HFFc6 (cell line): Measurements from ENCODE around the gene SLIT1. TPM values are rescaled to one million over a fixed set of nuclear protein-coding genes. Genes with fewer than 3 reads are reported as not detected.

Source experiments
- DNase-seq: peaks from one replicate; pipeline ENCODE4 v3.0.0-alpha.2; 2018
- H3K27ac Mint-ChIP-seq: 2 replicates; pipeline ENCODE4 v1.8.0; 2020; ENCODE audit warnings: mild to moderate bottlenecking, mixed read lengths
- H3K27me3 Mint-ChIP-seq: 2 replicates; pipeline ENCODE4 v1.8.0; 2021; ENCODE audit warnings: mild to moderate bottlenecking, moderate library complexity, mixed read lengths; ENCODE audit not compliant: insufficient read depth
- H3K36me3 Mint-ChIP-seq: 2 replicates; pipeline ENCODE4 v1.8.0; 2021; ENCODE audit warnings: low read depth, mixed read lengths
- H3K4me1 Mint-ChIP-seq: 2 replicates; pipeline ENCODE4 v1.8.0; 2020; ENCODE audit warnings: low read depth, mixed read lengths
- H3K4me3 Mint-ChIP-seq: 2 replicates; pipeline ENCODE4 v1.8.0; 2020; ENCODE audit warnings: mild to moderate bottlenecking, moderate library complexity, mixed read lengths
- H3K9me3 Mint-ChIP-seq: 2 replicates; pipeline ENCODE4 v1.8.0; 2020; ENCODE audit warnings: mild to moderate bottlenecking, mixed read lengths
- CTCF ChIP-seq: fragments of 200-600 bp; sonication (generic); IDR thresholded peaks from 2 replicates; pipeline ENCODE4 v1.5.0; 2021; ENCODE audit warnings: antibody characterized with exemption, mild to moderate bottlenecking
- total RNA-seq, 6 experiments: library from RNA; stranded (reverse); fragmentation: NEBNext Ultra II Directional; extraction: Animal tissue kit (Norgen Biotek cat#: 25700); gene quantifications; 2 replicates in 1 of 6; 3 replicates in 5 of 6; pipeline ENCODE4 v1.2.3, GENCODE V29; 2021

SLIT1 gene
- total RNA-seq, 6 experiments from 2014 or later: 0.05 TPM; not detected in 5

DNA sequence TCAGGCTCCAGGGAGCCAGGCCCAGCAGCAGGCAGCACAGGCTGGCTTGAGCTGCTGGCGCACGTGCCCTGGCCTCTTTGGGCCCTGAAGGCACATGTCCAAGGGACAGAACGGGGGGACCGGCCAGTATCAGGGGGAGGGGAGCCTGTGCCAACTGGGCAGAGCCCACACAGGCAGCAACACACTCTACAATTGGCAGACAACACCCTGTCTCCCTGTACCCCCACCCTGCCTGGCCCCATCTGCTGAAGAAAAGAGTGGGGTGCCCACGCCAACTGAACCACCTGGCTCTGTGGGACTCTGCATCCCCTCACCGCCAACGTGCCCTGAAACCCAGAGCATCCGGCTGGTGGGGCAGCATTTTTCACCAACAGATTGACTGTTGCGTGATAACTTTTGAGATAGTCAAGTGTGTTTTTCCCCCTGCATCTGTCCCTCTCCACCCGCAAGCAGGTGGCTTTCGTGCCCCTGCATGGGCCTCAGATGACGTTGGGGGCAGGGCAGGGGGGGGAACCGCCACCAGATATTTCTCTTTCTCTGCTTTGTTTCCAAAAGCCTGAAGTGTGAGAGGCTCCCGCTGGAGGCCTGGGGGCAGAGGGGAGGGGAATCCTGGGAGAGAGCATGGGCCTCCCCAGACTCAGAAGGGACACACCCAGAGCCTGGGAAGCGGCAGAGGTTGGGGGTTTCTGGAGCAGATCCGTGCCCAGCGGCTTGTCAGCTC lies 21.8 kb downstream of the SLIT1 start:
- H3K4me3 Mint-ChIP-seq: no peak overlapping the region
- no peak for TF ChIP-seq CTCF
- H3K4me1 Mint-ChIP-seq: no peaks in the 10 kb centered on the region
- no peak for DNase-seq
- H3K36me3 Mint-ChIP-seq: no peaks in the 10 kb centered on the region
- H3K27ac Mint-ChIP-seq: no peak overlapping the region
- H3K9me3 Mint-ChIP-seq: no peaks in the 10 kb centered on the region
- H3K27me3 Mint-ChIP-seq: peaks cover 38% of the 10 kb centered on the region

- no peak for DNase-seq
- H3K27me3 Mint-ChIP-seq: peaks cover 42% of the 10 kb centered on the region
- H3K4me1 Mint-ChIP-seq: no peaks in the 10 kb centered on the region
- no peaks in the 10 kb centered on the region for H3K36me3 Mint-ChIP-seq
- TF ChIP-seq CTCF: no peak
- H3K4me3 Mint-ChIP-seq: no peak overlapping the region
- H3K27ac Mint-ChIP-seq: no peak overlapping the region
- H3K9me3 Mint-ChIP-seq: no peaks in the 10 kb centered on the region
Measured at GRCh38 chr10:97163181-97163580, 22.6 kb downstream of the SLIT1 start.

- Mint-ChIP-seq H3K4me1 (no peaks in the 10 kb centered on the region), H3K27me3 (peaks cover 28% of the 10 kb centered on the region), H3K36me3 (no peaks in the 10 kb centered on the region), H3K4me3 (no peak overlapping the region), H3K9me3 (no peaks in the 10 kb centered on the region), H3K27ac (no peak overlapping the region)
- TF ChIP-seq CTCF: no peak
- DNase-seq: no peak
Measured at GRCh38 chr10:97159646-97160305, 26.0 kb downstream of the SLIT1 start.

DNA sequence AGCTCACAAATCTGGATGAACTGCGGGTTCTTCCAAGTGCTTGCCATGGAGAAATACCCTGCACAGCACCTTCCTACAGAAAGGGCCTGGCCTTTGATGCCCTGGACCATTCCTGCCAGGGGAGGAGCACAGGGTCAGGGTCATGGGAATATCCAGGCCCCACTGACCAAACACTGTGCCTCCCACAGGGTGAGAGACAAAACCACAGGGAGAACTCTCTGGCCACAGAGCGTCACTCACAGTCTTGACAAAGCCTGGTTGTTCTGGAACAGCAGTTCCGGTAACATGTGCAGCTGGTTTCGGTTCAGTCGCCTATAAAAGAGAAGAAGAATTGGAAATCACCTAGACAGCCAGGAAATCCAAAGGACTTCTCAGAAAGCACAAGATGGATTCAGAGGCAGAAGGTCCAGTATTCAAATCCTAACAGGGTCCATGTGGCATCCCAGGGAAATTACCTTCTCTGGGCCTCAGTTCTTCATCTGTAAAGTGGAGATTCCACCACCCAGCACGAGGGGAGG lies 28.1 kb downstream of the SLIT1 start:
- Mint-ChIP-seq H3K27ac (no peak overlapping the region), H3K4me1 (no peaks in the 10 kb centered on the region), H3K27me3 (peaks cover 25% of the 10 kb centered on the region), H3K4me3 (no peak overlapping the region), H3K9me3 (no peaks in the 10 kb centered on the region), H3K36me3 (no peaks in the 10 kb centered on the region)
- DNase-seq: no peak
- no peak for TF ChIP-seq CTCF

DNA sequence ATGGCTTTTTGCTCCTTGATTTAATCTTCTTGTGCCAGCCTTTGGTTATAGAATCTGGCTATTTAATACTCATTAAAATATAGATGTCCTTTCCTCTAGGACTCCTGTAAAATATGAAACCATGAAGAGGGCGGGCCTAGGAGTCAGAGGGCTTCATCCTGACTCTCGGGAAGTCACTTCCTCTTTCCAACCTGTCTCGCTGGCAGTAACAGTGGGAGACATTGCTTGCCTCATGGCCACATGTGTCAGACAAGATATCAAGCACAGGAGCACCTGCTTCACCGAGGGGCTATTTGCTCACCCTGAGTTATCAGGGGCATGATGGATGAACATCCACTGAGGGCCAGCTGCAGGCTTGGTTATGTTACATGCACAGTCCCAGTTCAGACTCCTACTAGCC lies 31.0 kb downstream of the SLIT1 start:
- H3K9me3 Mint-ChIP-seq: no peaks in the 10 kb centered on the region

More for the DNA sequence above, 31.0 kb downstream of the SLIT1 start:
- Mint-ChIP-seq H3K36me3 (no peaks in the 10 kb centered on the region), H3K4me3 (no peak overlapping the region), H3K4me1 (no peaks in the 10 kb centered on the region), H3K27me3 (peaks cover 24% of the 10 kb centered on the region), H3K27ac (no peak overlapping the region)
- TF ChIP-seq CTCF: no peak
- DNase-seq: no peak
